Measurements from ENCODE around the gene EFNA5. TPM values are rescaled to one million over a fixed set of nuclear protein-coding genes. Genes with fewer than 3 reads are reported as not detected.

The EFNA5 gene
- polyA plus RNA-seq, 10 donors: 3.0 to 18.5 (median 4.8) TPM

DNA sequence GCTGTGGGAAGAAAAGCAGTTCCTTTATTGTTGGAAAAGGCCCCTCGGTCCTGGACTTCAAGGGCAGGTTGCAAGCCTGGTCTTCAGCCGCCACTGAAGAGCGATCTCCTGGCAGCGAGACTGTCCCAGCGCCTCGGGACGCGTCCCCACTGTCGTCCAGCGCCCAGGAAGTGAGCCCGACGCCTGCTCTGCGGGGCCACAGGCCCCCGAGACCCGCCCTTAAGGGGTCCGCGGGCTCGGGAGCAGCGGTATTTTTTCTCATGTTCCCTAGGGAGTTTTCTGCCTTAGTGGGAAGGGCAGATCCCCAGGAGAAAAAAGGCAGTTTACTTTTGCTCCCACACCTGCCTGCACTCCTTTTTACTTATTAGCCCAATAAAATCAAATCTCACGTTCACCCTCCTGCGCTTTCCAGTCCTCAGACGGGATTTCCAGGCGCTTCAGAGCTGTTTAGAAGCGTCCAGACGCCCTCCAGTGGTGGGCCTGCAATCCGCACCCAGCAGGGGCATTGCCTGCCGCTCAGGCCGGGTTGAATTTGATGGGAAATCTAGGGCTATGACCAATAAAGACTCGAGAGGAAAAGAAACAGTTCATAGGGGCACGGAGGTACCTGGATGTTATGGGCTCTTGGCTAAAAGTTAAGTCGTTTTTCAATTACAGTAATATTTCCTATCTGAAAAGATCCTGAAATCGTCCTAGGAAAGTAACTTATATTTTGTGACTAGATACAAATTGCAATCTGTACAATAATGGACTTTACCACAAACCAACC is 2.8 kb upstream of the EFNA5 start:
- DNase-seq: peak; percentile 80 to 93 (median 92)

DNA sequence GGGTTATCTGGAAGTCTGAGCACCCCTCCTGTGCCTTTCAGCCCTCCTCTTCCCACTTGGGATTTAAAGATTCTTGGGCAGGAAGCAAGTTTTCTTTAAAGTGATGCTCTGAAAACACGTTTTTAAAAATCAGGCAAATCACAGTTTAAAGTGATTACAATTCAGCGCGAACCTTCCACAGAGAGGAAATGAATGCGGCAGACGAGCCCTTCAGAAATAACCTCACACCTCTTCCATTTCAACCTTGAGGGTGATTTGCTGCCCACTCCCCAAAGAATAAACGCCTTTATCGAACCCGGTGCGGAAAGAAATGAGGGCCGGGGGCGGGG is 2.3 kb upstream of the EFNA5 start:
- peak in 1 of 3 donors; percentile 17 for DNase-seq

DNA sequence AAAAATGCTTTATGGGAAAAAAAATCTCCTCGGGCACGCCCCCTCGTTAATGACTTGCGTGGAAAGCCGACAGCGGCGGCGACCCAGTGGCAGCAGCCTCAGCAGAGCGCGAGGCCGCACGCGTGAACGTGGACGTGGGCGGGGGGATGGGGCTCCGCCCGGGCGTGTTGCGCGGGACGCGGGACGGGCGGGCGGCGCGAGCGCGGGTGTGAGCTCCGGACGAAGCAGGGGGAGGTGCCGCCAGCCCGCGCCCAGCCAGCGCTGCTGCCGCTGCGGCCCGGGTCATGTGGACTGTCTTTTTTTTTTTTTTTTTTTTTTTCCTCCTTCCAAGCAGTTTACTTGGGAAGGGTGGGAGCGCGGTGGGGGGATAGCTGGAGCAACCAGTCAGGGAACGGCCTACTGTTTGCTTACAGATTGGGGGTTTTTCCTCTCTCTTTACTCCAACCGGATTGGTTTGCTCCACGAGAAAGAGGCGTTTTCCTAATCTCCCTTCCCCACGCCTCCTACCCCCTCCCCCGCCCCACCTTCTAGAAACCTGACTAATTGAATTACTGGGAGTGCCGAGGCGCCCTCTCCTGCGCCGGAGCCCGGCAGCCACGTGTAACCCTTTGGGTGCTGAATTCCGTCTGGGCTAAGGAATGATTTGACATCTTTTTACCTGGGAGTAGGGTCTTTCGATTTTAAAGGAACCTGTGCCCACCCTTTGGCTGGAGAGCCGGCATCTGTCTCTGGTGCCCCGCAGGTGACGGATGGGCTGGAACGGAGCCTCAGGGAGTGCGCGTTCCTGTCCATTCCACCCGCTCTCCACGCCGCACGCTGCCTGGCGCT is 1.7 kb upstream of the EFNA5 start:
- DNase-seq: peak; percentile 81 to 92 (median 82)

DNA sequence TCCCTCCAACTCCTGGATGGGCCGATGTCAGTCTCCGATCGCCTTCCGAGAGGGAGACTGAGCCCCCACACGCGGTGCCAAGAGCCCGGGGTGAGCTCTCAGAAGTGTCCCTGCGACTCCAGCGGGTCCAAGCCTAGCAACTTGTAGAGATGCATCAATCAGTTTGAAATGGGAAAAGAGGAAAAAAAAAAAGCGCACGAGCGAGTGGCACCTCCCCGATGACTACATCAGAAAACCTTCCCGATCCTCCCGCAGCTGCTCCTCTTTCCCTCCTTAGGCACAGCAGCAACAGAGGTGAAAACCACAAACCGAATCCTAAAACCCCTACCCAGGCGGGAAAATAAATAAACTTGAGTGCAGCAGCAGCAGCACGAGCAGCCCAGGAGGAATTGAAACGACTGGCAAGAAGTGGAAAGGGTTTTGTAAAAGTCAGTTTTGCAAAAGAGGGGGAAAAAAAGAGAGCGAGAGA is 1.0 kb upstream of the EFNA5 start:
- DNase-seq: peak in 2 of 3 donors; percentile 42 to 75

DNA sequence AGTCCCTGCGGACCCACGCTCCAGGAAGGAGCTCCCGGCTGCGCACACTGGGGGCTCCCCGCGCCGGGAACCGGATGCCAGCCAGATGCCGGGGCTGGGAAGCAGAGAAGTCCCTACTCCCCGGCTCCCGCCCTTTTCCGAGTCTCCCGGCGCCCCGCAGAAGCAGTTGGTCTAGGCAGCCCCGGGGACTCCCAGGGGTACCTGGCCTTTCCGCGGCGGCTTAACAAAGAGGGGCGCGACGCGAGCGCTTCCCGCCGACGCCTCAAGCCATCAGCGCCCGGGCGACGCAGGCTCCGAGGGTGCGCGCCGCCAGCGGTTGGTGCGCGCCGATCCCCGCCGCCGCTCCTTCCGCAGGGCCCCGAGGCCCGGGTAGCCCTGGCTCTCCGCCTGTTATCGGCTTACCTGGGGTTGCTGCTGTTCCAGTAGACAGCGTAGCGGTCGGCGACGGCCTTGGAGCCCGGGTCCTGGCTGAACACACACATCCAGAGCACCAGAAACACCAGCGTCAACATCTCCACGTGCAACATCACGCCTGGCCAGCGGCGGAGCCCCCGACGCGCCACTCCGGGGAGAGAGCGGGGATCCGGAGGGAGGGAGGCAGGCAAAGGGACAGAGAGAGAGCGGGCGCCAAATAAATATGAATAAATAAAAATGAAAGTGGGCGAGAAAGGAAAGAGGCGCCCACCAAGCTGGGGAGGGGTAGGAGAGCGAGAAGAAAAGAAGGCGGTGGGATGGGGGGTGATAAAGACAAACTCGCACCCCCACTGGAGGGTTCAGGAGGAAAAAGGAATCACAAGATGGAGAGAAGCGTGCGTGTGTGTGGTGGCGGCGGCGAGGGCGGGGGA is 428 bp downstream of the EFNA5 start:
- DNase-seq: peak; percentile 8 to 75 (median 33)

DNA sequence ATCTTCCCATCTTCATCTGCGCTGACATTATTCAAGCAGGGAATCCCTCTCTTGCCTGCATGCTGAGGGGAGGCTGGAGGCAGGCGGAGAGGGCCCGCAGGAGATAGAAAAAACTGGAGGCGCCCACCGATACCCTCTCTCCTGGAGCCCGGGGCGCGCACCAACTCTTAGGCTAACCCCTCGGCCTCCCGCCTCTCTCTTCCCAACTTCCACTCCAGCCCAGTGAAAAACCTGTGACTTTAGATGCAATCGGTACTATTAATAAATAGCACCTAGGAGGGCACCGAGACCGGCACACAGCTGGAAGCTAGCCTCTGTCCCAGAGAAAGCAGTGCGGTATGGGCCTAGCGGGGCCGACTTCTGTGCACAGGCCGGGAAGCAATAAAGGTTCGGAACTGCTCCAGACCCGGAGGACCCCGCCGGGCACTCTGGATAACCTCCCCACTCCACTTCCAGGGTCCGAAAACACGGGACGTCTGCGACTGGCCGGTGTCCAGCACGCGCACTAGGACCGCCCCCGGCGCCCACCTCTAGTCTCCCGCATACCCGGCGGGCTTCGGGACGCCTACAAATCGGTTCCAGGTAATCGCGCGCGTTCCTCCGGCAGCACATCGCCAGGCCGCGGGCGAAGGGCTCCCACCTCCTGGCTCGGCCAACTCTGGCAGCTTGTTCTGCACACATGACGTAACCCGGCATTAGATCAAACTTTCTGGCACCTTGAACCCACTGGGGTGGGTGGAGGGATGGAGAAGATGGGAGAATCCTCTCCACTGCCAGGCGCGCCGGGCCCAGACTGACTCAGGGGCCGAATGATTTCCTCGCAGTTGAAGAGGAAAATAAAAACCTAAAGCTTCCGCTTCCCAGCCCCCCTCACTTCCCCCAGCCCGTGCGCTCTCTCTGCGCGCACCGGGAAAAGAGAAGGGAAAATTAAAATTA is 1.4 kb downstream of the EFNA5 start:
- peak in 2 of 3 donors; percentile 31 to 61 for DNase-seq

DNA sequence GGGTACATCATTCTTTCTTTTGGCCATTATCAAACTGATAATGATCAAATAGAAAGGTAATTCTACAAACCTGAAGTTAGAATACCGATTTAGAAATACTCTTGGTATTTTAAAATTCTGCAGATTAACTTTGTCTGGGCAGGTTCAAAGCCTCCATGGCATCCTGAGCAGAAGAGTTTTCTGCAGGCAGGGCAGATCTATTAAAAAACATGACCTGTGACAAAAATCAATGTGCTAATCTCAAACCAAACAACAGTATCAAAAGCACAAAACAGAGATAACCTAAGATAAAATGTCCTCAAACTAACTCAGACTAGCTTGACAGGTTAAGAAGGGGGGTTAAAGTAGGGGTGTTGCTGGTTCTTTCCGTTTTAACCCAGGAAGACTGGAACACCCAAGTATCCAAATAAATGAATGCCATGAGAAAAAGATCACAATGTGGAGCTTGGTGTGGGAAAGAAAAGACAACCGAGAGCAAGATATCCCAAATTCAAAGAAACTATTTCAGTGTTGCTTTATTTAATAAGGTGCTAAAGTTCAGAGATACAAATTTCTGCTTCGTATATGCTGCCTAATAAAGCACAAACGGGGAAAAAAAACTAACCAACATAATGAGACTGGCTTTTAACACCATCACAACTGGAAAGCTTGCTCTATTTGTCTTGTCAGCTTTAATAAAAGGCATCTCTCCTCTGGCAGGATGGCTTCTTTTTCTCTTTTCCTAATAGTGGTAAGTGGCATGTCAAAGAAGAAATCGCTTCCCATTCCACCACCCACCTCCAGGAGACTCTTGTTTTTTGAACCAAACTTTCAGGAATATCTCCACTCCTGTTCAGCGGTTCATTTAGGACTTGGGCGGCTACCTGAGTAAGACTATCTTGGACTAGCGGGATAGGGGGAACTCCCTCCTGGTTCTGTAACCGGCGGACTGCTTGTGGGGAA is 2.3 kb downstream of the EFNA5 start:
- DNase-seq: peak in 1 of 3 donors; percentile 30

DNA sequence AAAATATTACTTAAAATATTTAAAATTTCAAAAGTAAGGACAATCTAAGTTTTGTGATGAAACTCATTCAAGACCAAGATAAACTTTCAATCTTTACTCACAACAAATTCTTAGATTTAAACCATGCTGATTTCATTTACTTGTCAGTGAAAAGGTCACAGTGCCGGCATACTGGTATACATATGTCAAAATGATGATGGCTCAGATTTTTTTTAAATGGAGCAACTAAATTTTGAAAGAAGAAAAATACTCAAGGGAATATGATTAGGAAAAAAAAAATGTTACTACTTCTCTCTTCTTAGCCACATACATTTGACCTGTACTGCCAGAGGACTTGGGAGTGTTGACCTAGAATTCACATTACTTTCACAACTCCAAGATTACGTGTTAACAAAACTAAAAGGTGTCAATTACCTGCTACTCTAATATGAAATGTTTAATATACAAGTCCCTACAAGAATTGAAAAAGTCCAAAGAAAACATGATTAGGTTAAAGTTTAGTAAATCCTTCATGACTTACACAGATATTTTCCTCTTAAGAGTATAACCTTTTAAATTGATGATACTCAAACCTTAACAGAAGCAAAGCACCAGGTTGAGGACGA is 4.6 kb downstream of the EFNA5 start:
- no peak for DNase-seq

DNA sequence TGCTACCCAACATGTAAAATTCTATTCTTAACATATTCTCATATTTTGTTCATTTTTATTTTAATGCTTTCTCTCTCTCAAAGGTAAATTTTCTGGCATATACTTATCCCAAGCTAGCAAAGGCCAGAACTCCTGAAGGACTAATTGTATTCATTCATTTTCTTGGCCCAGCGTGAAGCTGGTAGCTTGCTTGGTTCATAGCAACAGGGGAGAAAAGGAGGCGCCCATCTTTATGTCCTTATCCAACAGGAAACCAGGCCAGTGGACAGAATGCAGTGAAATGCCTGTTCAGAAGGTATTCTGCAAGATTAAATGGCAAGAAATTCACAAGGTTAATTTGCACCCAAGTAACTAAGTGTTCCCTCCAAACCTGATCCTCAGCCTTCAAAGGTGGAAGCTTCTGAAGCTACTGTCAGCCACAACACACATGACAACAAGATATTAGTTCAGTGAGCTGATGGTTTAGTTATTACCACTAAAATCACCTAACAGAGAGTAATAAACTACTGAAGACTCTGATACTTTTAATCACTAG is 5.6 kb downstream of the EFNA5 start:
- no peak for DNase-seq

DNA sequence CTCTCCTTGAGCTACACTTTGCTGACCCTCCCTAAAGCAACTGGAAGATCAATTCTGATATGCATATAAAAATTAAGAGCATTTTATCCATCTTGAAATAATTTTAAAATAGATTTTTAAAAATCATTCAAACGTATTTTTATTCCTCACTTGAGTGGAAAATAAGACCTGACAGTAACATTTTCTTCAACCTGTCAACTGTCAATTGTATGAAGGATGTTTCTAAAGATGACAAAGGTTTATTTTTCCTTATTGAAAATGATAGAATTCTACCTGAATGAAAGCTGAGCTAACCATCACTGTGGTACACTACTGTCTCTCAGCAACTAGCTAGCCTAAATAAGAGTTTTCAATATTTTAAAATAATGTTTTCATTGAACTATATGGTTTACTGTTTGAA is 7.0 kb downstream of the EFNA5 start:
- no peak for DNase-seq

DNA sequence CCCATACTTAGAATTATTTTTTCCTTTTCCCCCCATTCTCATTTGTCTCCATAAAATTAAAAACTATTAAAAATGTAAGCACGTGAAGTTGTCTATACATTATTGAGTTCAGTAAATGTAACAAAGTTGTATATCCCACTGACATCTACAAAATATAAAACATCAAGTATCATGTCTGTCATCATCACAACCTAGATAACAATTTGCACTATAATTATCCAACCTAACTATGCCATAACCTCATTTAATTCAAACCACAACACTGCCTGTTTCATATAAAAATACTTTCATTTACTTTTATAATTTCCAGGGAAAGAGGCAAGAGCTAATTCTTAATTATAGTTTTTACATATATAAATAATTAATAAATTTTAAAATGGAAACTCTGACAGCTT is 9.1 kb downstream of the EFNA5 start:
- no peak for DNase-seq

DNA sequence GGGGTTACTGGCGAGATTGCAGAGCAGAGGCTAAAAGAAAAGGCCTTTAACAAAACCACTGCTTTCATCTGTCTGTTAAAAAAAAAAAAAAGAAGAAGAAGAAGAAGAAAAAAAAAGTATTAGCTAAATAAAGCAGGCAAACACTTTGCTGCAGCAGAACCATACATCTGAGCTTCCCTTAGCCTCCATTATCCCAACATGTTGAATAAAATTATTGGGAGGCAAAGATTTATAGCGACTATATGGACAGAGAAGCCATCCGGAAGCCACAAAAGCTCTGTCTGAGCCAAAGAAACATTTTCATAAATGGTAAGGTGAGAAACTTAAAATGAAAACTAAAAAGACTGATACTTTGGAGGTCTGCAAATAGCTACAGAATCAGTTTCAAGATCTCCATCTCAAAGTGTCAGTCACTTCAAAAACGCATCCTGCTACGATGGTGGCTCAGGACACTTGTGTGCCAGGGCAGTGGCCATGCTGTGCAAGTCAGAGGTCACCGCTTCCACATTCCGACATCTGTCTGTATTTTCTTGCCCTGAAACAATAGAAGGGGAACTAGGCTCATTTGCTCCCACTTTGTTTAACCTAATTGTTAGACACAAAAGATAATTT is 9.6 kb downstream of the EFNA5 start:
- DNase-seq: no peak

DNA sequence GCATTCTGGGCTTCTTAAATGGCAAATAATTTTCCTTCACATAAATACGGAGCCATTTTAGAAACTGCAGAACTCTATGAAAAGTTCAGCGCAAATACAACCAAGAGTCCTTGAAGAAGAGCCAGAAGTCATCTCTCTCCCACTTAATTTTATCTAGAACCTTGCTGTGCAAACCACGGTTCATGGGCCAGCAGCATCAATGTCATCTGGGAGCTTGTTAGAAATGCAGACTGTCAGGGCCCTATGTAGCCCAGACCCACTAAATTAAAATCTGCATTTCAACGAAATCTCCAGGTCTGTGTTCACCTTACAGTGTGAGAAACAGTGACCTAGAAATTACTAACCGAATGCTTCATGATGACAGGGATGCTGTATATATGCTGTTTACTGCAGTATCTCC is 12.2 kb downstream of the EFNA5 start:
- DNase-seq: no peak

DNA sequence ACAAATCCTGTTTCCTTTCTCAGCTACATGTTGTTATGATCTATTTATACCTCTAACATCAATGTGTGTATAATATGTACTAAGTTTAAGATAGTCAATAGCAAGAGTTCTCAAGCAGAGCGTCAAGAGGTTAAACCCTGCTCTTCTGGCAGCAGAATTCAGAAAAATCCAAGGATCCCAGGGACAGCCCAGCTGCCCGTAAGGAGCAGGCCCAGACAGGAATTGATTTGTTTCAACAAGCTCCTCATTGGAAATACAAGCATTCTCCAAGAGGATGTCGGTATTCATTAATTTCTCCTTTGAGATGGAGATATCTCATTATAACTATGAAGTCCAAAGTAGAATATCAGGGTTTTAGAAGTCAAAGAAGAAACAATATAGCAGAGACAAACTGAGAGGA is 14.9 kb downstream of the EFNA5 start:
- DNase-seq: no peak

DNA sequence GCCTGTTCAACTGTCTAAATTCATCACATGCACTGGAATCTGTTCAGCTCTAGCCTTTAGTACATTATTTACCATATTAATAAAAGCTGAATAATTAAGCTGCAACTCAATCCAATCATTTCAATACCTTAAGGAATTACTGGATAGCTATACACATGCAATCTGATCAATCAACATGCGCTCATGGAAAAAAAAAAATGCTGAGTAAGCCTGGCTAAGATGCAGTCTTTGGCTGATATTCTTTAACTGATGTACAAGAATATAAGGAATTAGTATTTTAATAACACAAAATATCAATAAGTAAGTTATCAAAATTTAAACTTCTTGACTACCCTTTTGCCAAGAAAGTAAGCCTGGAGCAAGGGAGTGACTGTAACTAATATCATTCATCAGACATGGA is 15.9 kb downstream of the EFNA5 start:
- no peak for DNase-seq

DNA sequence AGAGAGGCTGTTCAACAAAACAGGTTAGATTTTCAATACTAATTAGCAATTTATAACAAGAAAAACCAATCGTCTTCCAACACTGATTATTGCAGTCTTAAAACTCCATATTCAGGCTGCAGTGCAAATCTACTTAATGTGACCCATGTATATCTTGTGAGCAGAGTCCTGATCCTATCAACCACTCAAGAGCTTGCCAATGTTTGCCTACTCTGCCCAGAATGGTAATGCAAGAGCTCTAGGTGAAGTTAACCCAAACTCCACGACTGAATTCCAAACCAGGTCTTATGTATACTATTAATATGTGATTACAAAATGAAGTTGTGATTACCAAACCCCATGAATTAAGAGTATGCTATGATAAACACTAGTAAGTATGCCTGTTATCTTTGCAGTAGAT is 17.1 kb downstream of the EFNA5 start:
- DNase-seq: no peak

DNA sequence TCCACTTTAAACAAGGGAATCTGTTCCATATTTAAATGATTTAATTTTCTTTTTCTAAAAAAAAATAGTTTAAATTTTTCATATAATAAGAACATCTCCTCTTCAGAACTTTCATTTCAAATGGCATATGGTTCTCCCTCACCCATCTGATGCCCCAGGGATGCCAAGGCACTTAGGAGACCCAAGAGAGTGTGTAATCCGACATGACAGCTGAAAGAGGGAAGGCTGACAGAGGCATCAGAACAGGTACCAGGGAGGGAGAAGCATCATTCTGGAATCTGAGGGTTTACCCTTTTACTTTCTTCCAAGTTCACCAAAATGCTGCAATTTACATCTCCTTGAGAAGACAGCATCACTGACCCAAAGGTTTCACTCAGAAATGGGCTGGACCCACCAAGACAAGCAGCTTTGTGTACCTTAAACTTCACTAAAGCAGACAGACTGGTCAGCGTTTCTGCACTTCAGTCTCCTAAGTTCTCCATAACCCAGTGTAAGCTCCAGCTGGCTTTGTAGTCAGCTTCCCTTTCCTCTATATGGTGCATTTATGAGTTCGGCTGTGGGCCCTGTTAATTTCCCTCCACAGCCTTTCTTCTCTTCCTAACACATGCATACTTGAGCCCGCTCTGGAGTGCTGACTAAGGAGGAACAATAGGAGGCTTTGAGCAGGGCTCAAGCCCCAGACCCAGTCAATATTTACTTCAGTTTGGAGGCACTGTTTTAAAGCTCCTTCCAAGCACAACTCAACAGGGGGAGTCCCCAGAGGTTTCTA is 17.7 kb downstream of the EFNA5 start:
- DNase-seq: no peak

DNA sequence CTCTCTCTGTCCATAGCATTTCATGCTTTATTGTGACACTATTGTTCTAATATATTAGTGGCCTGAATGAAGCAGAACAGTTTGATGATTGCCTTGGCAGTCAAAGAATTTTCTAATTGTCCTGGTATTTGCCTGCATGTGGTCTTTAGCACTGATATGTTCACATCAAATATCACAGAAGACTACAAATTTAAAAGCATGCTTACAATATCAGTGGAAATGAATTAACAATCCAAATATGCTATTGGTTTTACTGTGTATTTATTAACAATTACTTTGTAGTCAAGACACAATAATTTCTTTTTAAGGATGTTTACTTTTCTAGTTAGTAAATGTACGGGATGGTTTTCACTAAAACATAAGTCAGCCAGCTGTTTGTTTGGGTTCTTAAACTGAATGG is 18.3 kb downstream of the EFNA5 start:
- no peak for DNase-seq
